ENCODE measurements around the gene PSTPIP1. TPM values are rescaled to one million over a fixed set of nuclear protein-coding genes. Genes with fewer than 3 reads are reported as not detected.
A peak's percentile ranks its signal among the peaks of the same experiment; 100 is the strongest.

The PSTPIP1 gene
- total RNA-seq, 2 donors from 2014 or later: 141 to 152 TPM

GRCh38 chr15:77063249-77063648, 68.3 kb downstream of the PSTPIP1 start:
- no peaks in the 10 kb centered on the region for H3K9me3 Mint-ChIP-seq
- ATAC-seq (replicated peaks in 1 of 2): no peak

GRCh38 chr15:77064063-77064462, 69.1 kb downstream of the PSTPIP1 start:
- H3K4me3 Mint-ChIP-seq: no peak overlapping the region
- peaks cover 63% of the 10 kb centered on the region for H3K4me1 Mint-ChIP-seq (ENCODE audit: low read depth)
- no peak for DNase-seq
- ATAC-seq (replicated peaks in 1 of 2): no peak
- H3K27ac Mint-ChIP-seq: no peak overlapping the region
- H3K27me3 Mint-ChIP-seq (ENCODE audit: low read depth): no peaks in the 10 kb centered on the region
- H3K36me3 Mint-ChIP-seq (ENCODE audit: insufficient read depth in 2 of 2): peaks cover 0 to 1% of the 10 kb centered on the region in 2 donors
- no peaks in the 10 kb centered on the region for H3K9me3 Mint-ChIP-seq

More at GRCh38 chr15:77063249-77063648, 68.3 kb downstream of the PSTPIP1 start:
- H3K27me3 Mint-ChIP-seq (ENCODE audit: low read depth): no peaks in the 10 kb centered on the region
- peaks cover 0 to 1% of the 10 kb centered on the region in 2 donors for H3K36me3 Mint-ChIP-seq (ENCODE audit: insufficient read depth in 2 of 2)
- no peak overlapping the region for H3K27ac Mint-ChIP-seq
- DNase-seq: no peak
- H3K4me3 Mint-ChIP-seq: no peak overlapping the region
- H3K4me1 Mint-ChIP-seq (ENCODE audit: low read depth): peaks cover 62% of the 10 kb centered on the region

DNA sequence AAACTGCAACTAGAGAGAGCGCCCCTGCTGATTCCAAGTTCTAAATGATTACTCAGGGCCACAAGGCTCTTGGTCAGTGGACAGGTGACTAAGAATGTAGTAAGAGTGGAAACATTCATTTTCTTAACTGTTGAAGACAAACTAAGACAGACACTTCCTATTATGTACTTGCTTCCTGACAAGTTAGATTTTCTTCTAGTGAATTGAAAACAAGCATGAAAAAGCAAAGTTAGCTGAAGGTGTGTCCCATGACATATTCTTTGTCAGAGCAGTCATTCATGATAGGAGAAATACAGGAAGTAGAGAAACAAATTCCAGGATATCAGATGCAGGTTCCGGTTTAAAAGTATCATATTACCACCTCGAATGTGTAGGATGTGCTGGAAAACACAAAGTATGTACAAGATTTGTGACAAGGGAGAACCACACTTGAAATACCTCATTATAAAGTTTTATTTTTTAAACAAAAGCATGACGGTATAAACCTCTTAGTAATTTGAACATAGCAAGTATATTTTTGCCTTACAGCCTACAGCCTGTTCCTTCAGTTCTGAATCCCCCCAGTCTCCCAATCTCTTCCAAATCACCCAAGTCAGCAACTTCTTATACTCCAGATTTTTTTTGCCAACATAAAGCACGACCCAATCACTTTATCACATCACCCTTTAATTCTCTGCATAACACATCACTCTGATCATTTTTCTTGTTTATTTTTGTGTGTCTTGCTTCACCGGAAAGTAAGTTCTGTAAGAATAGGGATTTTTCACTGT, 69.8 kb downstream of the PSTPIP1 start:
- no peaks in the 10 kb centered on the region for H3K27me3 Mint-ChIP-seq (ENCODE audit: low read depth)
- no peak overlapping the region for H3K4me3 Mint-ChIP-seq
- ATAC-seq (replicated peaks in 1 of 2) (peak in 1 of 2 donors; percentile 66), DNase-seq (no peak)
- H3K27ac Mint-ChIP-seq: no peak overlapping the region
- peaks cover 0 to 1% of the 10 kb centered on the region in 2 donors for H3K36me3 Mint-ChIP-seq (ENCODE audit: insufficient read depth in 2 of 2)
- no peaks in the 10 kb centered on the region for H3K9me3 Mint-ChIP-seq
- H3K4me1 Mint-ChIP-seq (ENCODE audit: low read depth): peaks cover 64% of the 10 kb centered on the region

GRCh38 chr15:77066971-77067690, 72.2 kb downstream of the PSTPIP1 start:
- peak overlapping the region in 1 of 2 donors; percentile 0 for H3K4me3 Mint-ChIP-seq
- no peak for DNase-seq
- H3K27me3 Mint-ChIP-seq (ENCODE audit: low read depth): no peaks in the 10 kb centered on the region
- no peaks in the 10 kb centered on the region for H3K9me3 Mint-ChIP-seq
- H3K4me1 Mint-ChIP-seq (ENCODE audit: low read depth): peaks cover 68% of the 10 kb centered on the region
- no peak overlapping the region for H3K27ac Mint-ChIP-seq
- H3K36me3 Mint-ChIP-seq (ENCODE audit: insufficient read depth in 2 of 2): peaks cover 0 to 1% of the 10 kb centered on the region in 2 donors
- ATAC-seq (replicated peaks in 1 of 2): no peak

DNA sequence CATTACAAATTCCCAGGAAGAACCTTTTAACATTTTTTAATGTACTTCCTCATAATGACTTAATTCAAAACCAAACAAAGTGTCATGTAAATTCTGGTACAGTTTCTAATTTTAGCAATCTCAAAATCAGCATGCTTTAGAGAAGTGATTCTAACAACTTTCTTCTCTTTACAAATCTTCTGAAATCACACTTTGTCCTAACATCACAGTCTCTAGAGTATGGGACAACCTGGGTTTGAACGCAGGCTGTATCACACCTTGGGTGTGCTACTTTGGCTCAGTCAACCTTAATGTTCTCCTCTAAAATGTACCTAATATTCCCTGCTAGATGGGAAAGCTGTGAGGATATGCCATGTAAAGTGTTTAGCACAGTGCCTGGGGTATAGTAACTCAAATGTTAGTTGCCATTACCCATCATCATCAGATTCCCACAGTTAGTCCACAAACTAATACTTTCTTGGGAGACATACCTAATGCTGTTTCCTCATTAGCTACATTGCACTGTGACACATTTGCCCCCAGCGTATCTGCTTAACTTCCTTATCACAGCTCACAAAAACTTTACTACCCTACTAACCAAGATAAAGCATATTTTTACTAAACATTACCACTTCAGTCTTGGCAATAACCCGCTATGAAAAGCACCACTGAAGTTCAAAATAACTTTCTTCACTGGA, 72.9 kb downstream of the PSTPIP1 start:
- Mint-ChIP-seq H3K27ac (no peak overlapping the region), H3K27me3 (ENCODE audit: low read depth) (no peaks in the 10 kb centered on the region), H3K36me3 (ENCODE audit: insufficient read depth in 2 of 2) (peaks cover 0 to 1% of the 10 kb centered on the region in 2 donors), H3K4me1 (ENCODE audit: low read depth) (peaks cover 64% of the 10 kb centered on the region), H3K9me3 (no peaks in the 10 kb centered on the region), H3K4me3 (peak overlapping the region in 1 of 2 donors; percentile 5)
- no peak for DNase-seq
- no peak for ATAC-seq (replicated peaks in 1 of 2)

DNA sequence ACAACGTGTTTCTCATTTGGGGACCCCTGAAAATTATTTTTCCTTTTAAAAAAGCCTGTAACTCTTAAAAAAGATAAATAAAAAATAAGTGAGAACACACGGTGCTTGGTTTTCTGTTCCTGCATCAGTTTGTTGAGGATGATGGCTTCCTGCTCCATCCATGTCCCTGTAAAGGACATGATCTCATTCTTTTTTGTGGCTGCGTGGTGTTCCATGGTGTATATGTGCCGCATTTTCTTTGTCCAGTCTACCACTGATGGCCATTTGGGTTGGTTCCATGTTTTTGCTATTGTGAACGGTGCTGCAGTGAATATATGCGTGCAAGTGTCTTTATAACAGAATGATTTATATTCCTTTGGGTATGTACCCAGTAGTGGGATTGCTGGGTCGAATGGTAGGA, 73.7 kb downstream of the PSTPIP1 start:
- Mint-ChIP-seq H3K4me1 (ENCODE audit: low read depth) (peaks cover 57% of the 10 kb centered on the region), H3K36me3 (ENCODE audit: insufficient read depth in 2 of 2) (peaks cover 0 to 1% of the 10 kb centered on the region in 2 donors), H3K27ac (no peak overlapping the region), H3K27me3 (ENCODE audit: low read depth) (no peaks in the 10 kb centered on the region), H3K4me3 (no peak overlapping the region), H3K9me3 (no peaks in the 10 kb centered on the region)
- DNase-seq (no peak), ATAC-seq (replicated peaks in 1 of 2) (no peak)

GRCh38 chr15:77069521-77070121, 74.7 kb downstream of the PSTPIP1 start:
- Mint-ChIP-seq H3K4me1 (ENCODE audit: low read depth) (peaks cover 47% of the 10 kb centered on the region), H3K9me3 (no peaks in the 10 kb centered on the region), H3K27ac (peak overlapping the region; percentile 82), H3K27me3 (ENCODE audit: low read depth) (no peaks in the 10 kb centered on the region), H3K36me3 (ENCODE audit: insufficient read depth in 2 of 2) (peaks cover 0 to 1% of the 10 kb centered on the region in 2 donors), H3K4me3 (peak overlapping the region; percentile 88 to 89)
- DNase-seq (no peak), ATAC-seq (replicated peaks in 1 of 2) (no peak)

GRCh38 chr15:77070180-77070494, 75.2 kb downstream of the PSTPIP1 start:
- peaks cover 0 to 1% of the 10 kb centered on the region in 2 donors for H3K36me3 Mint-ChIP-seq (ENCODE audit: insufficient read depth in 2 of 2)
- no peak for ATAC-seq (replicated peaks in 1 of 2)
- peaks cover 42% of the 10 kb centered on the region for H3K4me1 Mint-ChIP-seq (ENCODE audit: low read depth)

GRCh38 chr15:77070495-77071304, 75.8 kb downstream of the PSTPIP1 start, which contains the start of gene TSPAN3:
TSS of gene TSPAN3 (minus strand) at chr15:77071109. CDS start at chr15:77070954, 155 bp downstream.
- H3K4me1 Mint-ChIP-seq (ENCODE audit: low read depth): peaks cover 41% of the 10 kb centered on the region

More at GRCh38 chr15:77070180-77070494, 75.2 kb downstream of the PSTPIP1 start:
- Mint-ChIP-seq H3K4me3 (peak overlapping the region; percentile 88 to 89), H3K27ac (no peak overlapping the region), H3K9me3 (no peaks in the 10 kb centered on the region), H3K27me3 (ENCODE audit: low read depth) (no peaks in the 10 kb centered on the region)
- no peak for DNase-seq

DNA sequence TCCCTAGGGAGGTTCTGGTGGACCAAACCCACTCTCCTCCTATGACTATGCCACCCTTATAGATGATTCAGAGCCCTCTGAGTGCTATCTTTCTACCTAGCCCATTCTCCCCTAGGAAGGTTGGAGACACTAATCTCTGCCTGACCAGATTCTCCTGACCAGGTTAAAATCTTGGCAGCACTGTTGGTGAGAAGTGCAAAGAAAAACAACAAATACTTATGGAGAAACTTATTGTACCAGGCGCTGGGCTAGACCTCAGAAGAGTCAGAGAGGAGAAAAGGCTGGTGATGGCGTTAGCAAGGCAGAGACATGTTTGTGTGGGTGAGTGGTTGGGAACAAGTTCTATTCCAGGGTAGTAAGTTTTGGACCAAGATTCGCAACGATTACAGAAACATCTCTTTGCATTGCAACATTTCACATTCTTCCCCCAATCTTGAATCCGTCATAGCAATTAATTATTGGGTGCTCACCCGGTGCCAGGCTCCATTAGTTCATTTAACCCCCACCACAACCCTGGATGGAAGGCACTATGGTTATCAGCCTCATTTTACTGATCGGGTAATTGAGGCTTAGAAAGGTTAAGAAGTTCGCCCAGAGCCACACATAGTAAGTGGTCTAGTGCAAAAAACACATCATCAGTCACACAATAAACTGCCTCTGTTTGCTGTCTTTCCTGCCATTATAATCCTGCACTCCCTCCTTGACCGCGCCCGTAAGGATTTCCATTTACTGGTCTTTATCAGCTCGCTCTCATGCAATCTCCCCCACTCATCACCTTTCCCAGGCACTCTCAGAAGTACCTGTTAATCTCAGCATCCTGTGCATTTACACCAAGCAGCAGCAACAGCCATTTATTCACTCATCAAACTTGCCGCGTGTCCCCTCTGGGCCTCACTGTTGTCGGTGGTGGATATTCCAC, 76.6 kb downstream of the PSTPIP1 start:
- ATAC-seq (replicated peaks in 1 of 2): no peak
- peaks cover 41% of the 10 kb centered on the region for H3K4me1 Mint-ChIP-seq (ENCODE audit: low read depth)
- no peaks in the 10 kb centered on the region for H3K9me3 Mint-ChIP-seq
- peak overlapping the region; percentile 74 for H3K4me3 Mint-ChIP-seq
- no peak overlapping the region for H3K27ac Mint-ChIP-seq
- H3K27me3 Mint-ChIP-seq (ENCODE audit: low read depth): no peaks in the 10 kb centered on the region
- no peaks in the 10 kb centered on the region for H3K36me3 Mint-ChIP-seq (ENCODE audit: insufficient read depth in 2 of 2)
- DNase-seq: no peak

More at GRCh38 chr15:77070495-77071304, 75.8 kb downstream of the PSTPIP1 start, which contains the start of gene TSPAN3:
- Mint-ChIP-seq H3K27ac (no peak within 1 kb of the TSS), H3K36me3 (ENCODE audit: insufficient read depth in 2 of 2) (peaks cover 0 to 1% of the 10 kb centered on the region in 2 donors), H3K4me3 (peak within 1 kb of the TSS; percentile 88 to 89), H3K27me3 (ENCODE audit: low read depth) (no peaks in the 10 kb centered on the region), H3K9me3 (no peaks in the 10 kb centered on the region)
- DNase-seq (peak; percentile 94 to 96), ATAC-seq (replicated peaks in 1 of 2) (peak; percentile 98 to 99)

- DNase-seq: no peak
- ATAC-seq (replicated peaks in 1 of 2): no peak
- Mint-ChIP-seq H3K36me3 (ENCODE audit: insufficient read depth in 2 of 2) (no peaks in the 10 kb centered on the region), H3K4me1 (ENCODE audit: low read depth) (peaks cover 19% of the 10 kb centered on the region), H3K4me3 (no peak overlapping the region), H3K9me3 (no peaks in the 10 kb centered on the region), H3K27me3 (ENCODE audit: low read depth) (no peaks in the 10 kb centered on the region), H3K27ac (no peak overlapping the region)
Observed at GRCh38 chr15:77074350-77074749, 79.4 kb downstream of the PSTPIP1 start.
